HCT116 (cell line): Measurements from ENCODE around the gene ANKLE1. TPM values are rescaled to one million over a fixed set of nuclear protein-coding genes. Genes with fewer than 3 reads are reported as not detected.

Source experiments
- ATAC-seq: fragments of 200-7000 bp; cut with Tn5 transposase; 2 replicates; pipeline ENCODE4 v1.9.1; 2020; ENCODE audit warnings: mild to moderate bottlenecking, moderate library complexity
- BruUV-seq: library from RNA; stranded (reverse); fragments of 400-500 nt; replicated peaks from 2 replicates; lab custom pipeline; 2021; lab: Mats Ljungman, UMichigan
- CTCF ChIA-PET: fragments of 300-600 bp; sonication (Branson Sonifier 250); formaldehyde crosslinking; loops from one replicate; lab custom pipeline; 2021; ENCODE audit warnings: antibody characterized with exemption; lab: Charles Lee
- POLR2A ChIA-PET: fragments of 300-600, 350-600 bp; sonication (Branson Sonifier 250); formaldehyde crosslinking; loops from one replicate; lab custom pipeline; 2021; ENCODE audit warnings: antibody characterized with exemption; lab: Charles Lee
- RAD21 ChIA-PET, 2 experiments: fragments of 300-600 bp; sonication (Branson Sonifier 250); formaldehyde crosslinking; loops; one replicate each; lab custom pipeline; 2023; ENCODE audit warnings: low total read pairs in 2 of 2; ENCODE audit not compliant: uncharacterized antibody in 2 of 2, unreplicated experiment in 2 of 2, low non-redundant PET in 1 of 2; lab: Charles Lee
- DNase-seq: peaks from one replicate; pipeline ENCODE4 v3.0.0-alpha.2; 2010; ENCODE audit warnings: low read depth, low spot score
- H2AFZ ChIP-seq: fragments of 200-600 bp; shearing (Covaris generic), sonication (generic); 2 replicates; pipeline ENCODE4 v1.6.1; 2017; ENCODE audit warnings: low read depth, mixed run types, mixed read lengths, antibody characterized with exemption, low read length; ENCODE audit not compliant: poor library complexity, severe bottlenecking
- H3K27ac ChIP-seq: 2 replicates; pipeline ENCODE4 v1.5.1; 2012; ENCODE audit warnings: low read depth, low read length
- H3K27me3 ChIP-seq: fragments of 200-600 bp; sonication (generic); 2 replicates; pipeline ENCODE4 v1.6.1; 2016; ENCODE audit warnings: mixed run types, low read length, mixed read lengths; ENCODE audit not compliant: insufficient read depth
- H3K36me3 ChIP-seq, 2 experiments: fragments of 200-500 bp in 1 of 2; fragments of 200-600 bp in 1 of 2; sonication (Bioruptor generic) in 1 of 2; sonication (generic) in 1 of 2; 2 replicates each; pipeline versions ENCODE4 v1.5.1 to v1.6.1; 2014 to 2016; ENCODE audit warnings: low read length in 2 of 2, inconsistent platforms in 1 of 2, mixed read lengths in 1 of 2, mixed run types in 1 of 2; ENCODE audit not compliant: insufficient read depth in 2 of 2, control insufficient read depth in 1 of 2
- H3K4me1 ChIP-seq, 2 experiments: fragments of 200-600 bp in 1 of 2; sonication (generic) in 1 of 2; 2 replicates each; pipeline versions ENCODE4 v1.5.1 to v1.6.1; 2012 to 2017; ENCODE audit warnings: low read length in 2 of 2, inconsistent platforms in 1 of 2, mild to moderate bottlenecking in 1 of 2, mixed read lengths in 1 of 2, mixed run types in 1 of 2, moderate library complexity in 1 of 2; ENCODE audit not compliant: insufficient read depth in 2 of 2, control insufficient read depth in 1 of 2
- H3K4me2 ChIP-seq: fragments of 200-600 bp; sonication (generic); 2 replicates; pipeline ENCODE4 v1.6.1; 2017; ENCODE audit warnings: mixed run types, low read length, mixed read lengths
- H3K4me3 ChIP-seq, 2 experiments: fragments of 200-600 bp in 1 of 2; sonication (generic) in 1 of 2; replicated peaks in 1 of 2; 2 replicates each; pipeline ENCODE4 v1.5.1; 2011 to 2016; ENCODE audit warnings: low read length in 2 of 2, control low read depth in 1 of 2, low read depth in 1 of 2, mild to moderate bottlenecking in 1 of 2, mixed read lengths in 1 of 2, mixed run types in 1 of 2
- H3K79me2 ChIP-seq: fragments of 200-600 bp; sonication (generic); 2 replicates; pipeline ENCODE4 v1.6.1; 2017; ENCODE audit warnings: mild to moderate bottlenecking, mixed run types, low read length, moderate library complexity, mixed read lengths; ENCODE audit not compliant: insufficient read depth
- H3K9ac ChIP-seq: fragments of 200-600 bp; sonication (generic); 2 replicates; pipeline ENCODE4 v1.6.1; 2016; ENCODE audit warnings: low read length, mixed read lengths
- H3K9me2 ChIP-seq: fragments of 200-600 bp; sonication (generic), shearing (Covaris generic); 2 replicates; pipeline ENCODE4 v1.6.1; 2017; ENCODE audit warnings: mixed run types, mild to moderate bottlenecking, moderate library complexity; ENCODE audit not compliant: insufficient read depth
- H3K9me3 ChIP-seq, 2 experiments: fragments of 200-500 bp in 1 of 2; fragments of 200-600 bp in 1 of 2; sonication (Bioruptor generic) in 1 of 2; sonication (generic) in 1 of 2; 2 replicates each; pipeline ENCODE4 v1.6.1; 2014 to 2017; ENCODE audit warnings: low read length in 2 of 2, mixed read lengths in 2 of 2, inconsistent platforms in 1 of 2, low read depth in 1 of 2, mild to moderate bottlenecking in 1 of 2, mixed run types in 1 of 2, moderate library complexity in 1 of 2; ENCODE audit not compliant: control insufficient read depth in 1 of 2, insufficient read depth in 1 of 2
- H4K20me1 ChIP-seq: fragments of 200-600 bp; sonication (generic), shearing (Covaris generic); 2 replicates; pipeline ENCODE4 v1.6.1; 2017; ENCODE audit warnings: mixed run types, mild to moderate bottlenecking, moderate library complexity; ENCODE audit not compliant: insufficient read depth
- REST ChIP-seq: IDR thresholded peaks from 2 replicates; pipeline ENCODE4 v1.6.1; 2012; ENCODE audit warnings: low read depth
- SP1 ChIP-seq: IDR thresholded peaks from 2 replicates; pipeline ENCODE4 v1.6.1; 2012; ENCODE audit warnings: low read depth
- intact Hi-C: fragments of 100-400 bp; cut with micrococcal nuclease; formaldehyde crosslinking; loops from 2 replicates; pipeline ENCODE4 v1.10.0; 2022
- total RNA-seq: library from RNA; stranded (reverse); gene quantifications from one replicate; pipeline ENCODE4 v1.2.1, GENCODE V29; 2021; ENCODE audit not compliant: unreplicated experiment

Gene ANKLE1
- total RNA-seq, 1 experiment from 2014 or later = 14.8 TPM

GRCh38 chr19:17311455-17312188, 29.9 kb downstream of the ANKLE1 start:
- Histone ChIP-seq H3K4me1 (peaks cover 37 to 56% of the 10 kb centered on the region in 2 experiments), H3K9me2 (no peaks in the 10 kb centered on the region), H3K9me3 (no peaks in the 10 kb centered on the region), H3K4me3 (peak overlapping the region; percentile 24 to 43), H3K27ac (peak overlapping the region; percentile 77), H2AFZ (no peak overlapping the region), H3K9ac (peak overlapping the region; percentile 64), H3K4me2 (peak overlapping the region; percentile 99), H4K20me1 (no peaks in the 10 kb centered on the region), H3K36me3 (peaks cover 8 to 19% of the 10 kb centered on the region in 2 experiments), H3K79me2 (peaks cover 52% of the 10 kb centered on the region), H3K27me3 (no peaks in the 10 kb centered on the region)
- RAD21 ChIA-PET = no interaction called here
- intact Hi-C loops = no loop called here
- ATAC-seq (peak; percentile 41), DNase-seq (no peak)
- CTCF ChIA-PET = interaction anchor here (0.6 kb wide), 1 partner anchor 22 kb away, joined by 3 read pairs; no protein-coding TSS in a partner anchor
- no TSS peak for BruUV-seq
- TF ChIP-seq REST (no peak), SP1 (peak; percentile 43; the same call in 1 of the 2 replicates)
- POLR2A ChIA-PET = no interaction called here
